Hepatic stellate cell (primary cell): ENCODE measurements around the gene CTAGE6.
"Not testable (repeated sequence)": the region's sequence is repeated elsewhere in the genome, so short reads cannot be mapped to it uniquely, and the experiment has no call there.

ENCODE experiments used
- DNase-seq: peaks from one replicate; pipeline ENCODE4 v3.0.0; 2011; ENCODE audit warnings: low spot score

Gene CTAGE6

DNA sequence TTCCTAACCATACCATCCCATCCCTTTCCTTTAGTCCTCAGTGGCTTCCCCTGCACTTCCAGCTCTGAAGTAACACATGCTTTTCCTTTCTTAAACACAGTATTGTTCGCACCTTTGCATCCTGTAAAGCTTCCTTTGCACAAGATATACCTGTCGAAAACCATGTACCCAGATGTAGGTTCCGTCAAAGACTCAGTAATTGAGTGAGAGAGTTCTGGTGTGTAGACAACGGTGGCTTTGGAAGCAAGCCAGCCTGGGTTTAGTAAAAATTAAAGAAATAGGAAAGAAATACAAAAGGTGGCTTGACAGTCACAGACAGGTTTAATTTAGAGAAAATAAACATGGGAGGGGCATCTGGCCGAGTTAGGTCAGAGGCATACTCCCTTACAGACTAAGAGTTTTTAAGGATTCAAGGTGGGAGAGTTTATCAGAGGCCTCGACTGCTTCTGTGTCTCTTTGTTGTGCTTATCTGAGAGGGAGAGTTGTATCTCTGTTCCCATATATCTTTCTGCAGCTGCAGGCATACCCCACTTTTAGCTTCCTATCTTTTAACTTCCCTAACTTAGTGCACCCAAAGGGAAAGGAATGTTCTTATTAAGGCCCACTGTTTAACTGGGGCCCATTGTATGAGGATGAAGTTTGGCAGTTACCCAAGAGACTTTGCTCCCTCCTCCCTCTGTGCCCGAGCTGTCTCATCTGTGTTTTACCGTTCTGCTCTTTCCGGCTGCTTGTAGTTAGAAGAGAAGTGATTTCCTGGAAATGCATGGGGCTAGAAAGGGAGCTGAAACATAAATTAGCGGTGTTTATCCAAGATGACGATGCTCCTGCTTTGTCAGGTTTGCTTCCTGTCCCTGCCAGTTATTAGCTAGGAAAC, 42.7 kb downstream of the CTAGE6 start:
- not testable (repeated sequence) for DNase-seq

DNA sequence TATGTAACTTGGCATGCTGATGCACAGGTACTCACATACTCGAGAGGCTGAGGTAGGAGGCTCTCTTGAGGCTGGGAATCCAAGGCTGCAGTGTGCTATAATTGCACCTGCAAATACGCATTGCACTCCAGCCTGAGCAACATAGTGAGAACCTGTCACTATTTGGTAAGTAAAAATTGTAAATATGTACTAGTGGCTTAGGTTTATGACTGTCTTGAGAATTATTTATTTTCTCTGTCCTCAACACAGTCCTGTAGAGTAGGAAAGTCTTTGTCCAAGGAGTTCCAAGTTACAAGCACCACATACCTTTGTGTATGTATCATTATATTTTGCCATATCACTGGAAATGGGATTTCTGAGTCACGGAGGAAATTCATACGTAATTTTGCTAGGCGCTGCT, 45.1 kb downstream of the CTAGE6 start:
- DNase-seq = not testable (repeated sequence)

DNA sequence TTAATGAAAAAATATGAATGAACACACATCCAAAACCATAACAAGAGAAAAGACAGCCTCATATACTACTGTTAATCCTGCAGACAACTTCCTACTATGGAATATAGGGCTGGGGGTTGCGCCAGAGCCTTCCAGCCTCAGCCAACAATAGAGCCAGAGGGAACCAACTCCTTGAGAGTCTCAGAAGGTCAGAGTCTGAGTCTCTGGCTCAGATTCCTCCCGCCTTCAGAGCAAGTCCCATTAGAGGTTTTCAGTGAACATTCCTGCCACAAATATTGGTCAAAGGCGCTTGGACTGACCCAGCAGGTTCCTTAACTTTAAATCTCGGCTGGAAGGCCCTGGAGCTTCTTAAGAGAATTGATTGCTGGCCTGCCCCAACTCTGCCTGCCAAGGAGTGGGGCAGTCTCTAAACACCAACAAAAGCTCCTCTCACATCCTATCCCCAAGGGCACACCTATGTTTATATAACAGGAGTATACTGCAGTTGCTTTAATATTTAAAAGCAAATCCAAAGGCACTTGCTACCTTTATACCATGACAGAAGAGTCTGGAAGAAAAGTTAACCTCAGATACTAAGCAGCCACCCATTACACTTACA, 45.7 kb downstream of the CTAGE6 start:
- not testable (repeated sequence) for DNase-seq

DNA sequence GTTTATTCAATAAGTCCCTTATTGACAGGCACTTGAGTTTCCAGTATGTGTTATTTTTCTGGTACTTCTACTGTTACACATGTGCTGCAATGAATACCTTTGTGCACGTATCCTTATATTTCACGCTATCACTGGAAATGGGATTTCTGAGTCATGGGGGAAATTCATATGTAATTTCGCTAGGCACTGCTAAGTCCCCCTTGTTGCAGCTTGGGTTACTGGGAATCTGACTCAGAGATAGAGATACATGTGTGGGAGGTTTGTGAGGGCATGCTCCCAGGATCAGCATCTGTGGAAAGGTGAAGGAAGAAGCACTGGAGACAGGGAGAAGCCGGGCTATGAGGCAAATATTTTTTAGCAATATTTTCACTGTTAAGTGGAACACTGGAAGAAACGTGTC, 47.6 kb downstream of the CTAGE6 start:
- DNase-seq = not testable (repeated sequence)
